GM23248 (cell line): ENCODE measurements around the gene ZNF19.

Source experiments
- EZH2 ChIP-seq: fragments of 200-600 bp; sonication (generic); IDR thresholded peaks from 2 replicates; pipeline ENCODE4 v1.6.1; 2018; ENCODE audit warnings: antibody characterized with exemption, mild to moderate bottlenecking; ENCODE audit not compliant: insufficient read depth, poor library complexity, severe bottlenecking
- EZH2phosphoT487 ChIP-seq: fragments of 200-600 bp; sonication (generic); IDR thresholded peaks from 2 replicates; pipeline ENCODE4 v1.6.1; 2018; ENCODE audit warnings: antibody characterized with exemption, moderate library complexity, mild to moderate bottlenecking, low read depth; ENCODE audit not compliant: insufficient read depth

- no peak for TF ChIP-seq EZH2
- TF ChIP-seq EZH2phosphoT487 = no peak
These were observed 36.1 kb downstream of the ZNF19 start for GRCh38 chr16:71453036-71453435.
